Ascending aorta (tissue), 2 donors: ENCODE measurements around the gene SLC9A8. TPM values are rescaled to one million over a fixed set of nuclear protein-coding genes. Genes with fewer than 3 reads are reported as not detected.
A peak's percentile ranks its signal among the peaks of the same experiment; 100 is the strongest.

Experiments
- DNase-seq, 2 donors: peaks; one replicate each; pipeline ENCODE4 v3.0.0-alpha.2; 2019; ENCODE audit warnings: low spot score in 2 of 2
- H3K27ac ChIP-seq, 2 donors: fragments of 200-600 bp; sonication (generic); one replicate each; pipeline ENCODE4 v1.5.1; 2016 to 2017; ENCODE audit warnings: mild to moderate bottlenecking in 1 of 2
- H3K27me3 ChIP-seq: fragments of 200-600 bp; sonication (generic); one replicate; pipeline ENCODE4 v1.5.1; 2017
- H3K36me3 ChIP-seq, 2 donors: fragments of 200-600 bp; sonication (generic); one replicate each; pipeline ENCODE4 v1.5.1; 2016
- H3K4me1 ChIP-seq, 2 donors: fragments of 200-600 bp; sonication (generic); one replicate each; pipeline ENCODE4 v1.5.1; 2016 to 2017; ENCODE audit warnings: mild to moderate bottlenecking in 1 of 2
- H3K4me3 ChIP-seq, 2 donors: fragments of 200-600 bp; sonication (generic); one replicate each; pipeline ENCODE4 v1.5.1; 2016 to 2017; ENCODE audit warnings: mild to moderate bottlenecking in 1 of 2
- H3K9me3 ChIP-seq, 2 donors: fragments of 200-600 bp; sonication (generic); one replicate each; pipeline ENCODE4 v1.5.1; 2016
- intact Hi-C: fragments of 100-400 bp; cut with DNase I; formaldehyde crosslinking; loops from one replicate; pipeline ENCODE4 v1.15.1; 2023
- total RNA-seq: library from RNA; depleted of rRNA; stranded (reverse); fragments of >200 nt; gene quantifications from one replicate; pipeline ENCODE4 v1.1.0, GENCODE V29; 2016
- TF ChIP-seq, protein P1 (sequence below), 3 experiments: fragments of 200-600 bp in 2 of 3; fragments of 450-650 bp in 1 of 3; sonication (generic) in 2 of 3; IDR thresholded peaks; one replicate each; pipeline ENCODE4 v1.5.1; 2016 to 2019; ENCODE audit warnings: antibody characterized with exemption in 3 of 3, mild to moderate bottlenecking in 1 of 3, moderate library complexity in 1 of 3

SLC9A8 gene
- total RNA-seq, 1 donor from 2014 or later: 9.7 TPM

DNA sequence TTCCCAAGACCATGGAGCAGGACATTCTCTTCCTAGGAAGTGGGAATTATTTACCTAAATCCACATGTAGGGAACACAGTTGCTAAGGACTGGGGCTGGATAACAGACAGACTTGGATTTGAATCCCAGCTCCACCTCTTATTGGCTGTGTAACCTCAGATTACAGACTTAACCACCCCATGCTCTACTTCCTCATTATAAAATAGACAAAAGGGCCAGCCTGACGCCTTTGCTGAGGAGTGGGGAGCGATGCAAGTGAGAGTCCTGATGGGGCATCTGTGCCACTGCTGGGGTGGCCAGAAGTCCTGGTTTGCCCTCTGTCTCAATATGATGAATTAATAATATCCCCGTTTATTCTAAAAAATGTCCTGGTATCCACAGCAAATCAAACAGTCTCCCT is 55.9 kb downstream of the SLC9A8 start:
- Histone ChIP-seq H3K4me3 (no peak overlapping the region), H3K4me1 (peaks cover 12 to 35% of the 10 kb centered on the region in 2 donors), H3K27me3 (no peaks in the 10 kb centered on the region), H3K9me3 (no peaks in the 10 kb centered on the region), H3K27ac (peak overlapping the region; percentile 71 to 76), H3K36me3 (peaks cover 7 to 20% of the 10 kb centered on the region in 2 donors)
- TF ChIP-seq, protein P1, sequence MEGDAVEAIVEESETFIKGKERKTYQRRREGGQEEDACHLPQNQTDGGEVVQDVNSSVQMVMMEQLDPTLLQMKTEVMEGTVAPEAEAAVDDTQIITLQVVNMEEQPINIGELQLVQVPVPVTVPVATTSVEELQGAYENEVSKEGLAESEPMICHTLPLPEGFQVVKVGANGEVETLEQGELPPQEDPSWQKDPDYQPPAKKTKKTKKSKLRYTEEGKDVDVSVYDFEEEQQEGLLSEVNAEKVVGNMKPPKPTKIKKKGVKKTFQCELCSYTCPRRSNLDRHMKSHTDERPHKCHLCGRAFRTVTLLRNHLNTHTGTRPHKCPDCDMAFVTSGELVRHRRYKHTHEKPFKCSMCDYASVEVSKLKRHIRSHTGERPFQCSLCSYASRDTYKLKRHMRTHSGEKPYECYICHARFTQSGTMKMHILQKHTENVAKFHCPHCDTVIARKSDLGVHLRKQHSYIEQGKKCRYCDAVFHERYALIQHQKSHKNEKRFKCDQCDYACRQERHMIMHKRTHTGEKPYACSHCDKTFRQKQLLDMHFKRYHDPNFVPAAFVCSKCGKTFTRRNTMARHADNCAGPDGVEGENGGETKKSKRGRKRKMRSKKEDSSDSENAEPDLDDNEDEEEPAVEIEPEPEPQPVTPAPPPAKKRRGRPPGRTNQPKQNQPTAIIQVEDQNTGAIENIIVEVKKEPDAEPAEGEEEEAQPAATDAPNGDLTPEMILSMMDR (IDR thresholded peaks at IDR 0.05): no peak
- DNase-seq: peak in 1 of 2 donors; percentile 58
- intact Hi-C loops: loop anchor here (1.0 to 10.0 kb wide), 2 partner anchors 8 to 166 kb away; no protein-coding TSS in a partner anchor

DNA sequence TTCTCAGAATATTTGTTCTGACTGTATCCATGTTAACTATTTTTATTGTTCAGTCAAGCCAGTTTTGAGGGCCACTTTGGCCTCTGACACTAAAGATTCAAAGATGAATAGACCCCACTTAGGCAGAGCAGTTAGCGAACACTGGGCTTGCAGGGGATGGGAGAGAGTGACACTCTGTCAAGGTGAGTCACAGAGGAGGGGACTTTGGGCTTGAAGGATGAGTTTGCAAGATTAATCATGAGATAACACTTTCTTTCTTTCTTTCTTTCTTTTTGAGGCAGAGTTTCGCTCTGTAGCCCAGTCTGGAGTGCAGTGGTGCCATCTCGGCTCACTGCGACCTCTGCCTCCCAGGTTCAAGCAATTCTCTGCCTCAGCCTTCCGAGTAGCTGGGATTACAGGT is 56.3 kb downstream of the SLC9A8 start:
- no peak overlapping the region for H3K4me3 ChIP-seq
- intact Hi-C loops: loop anchor here (1.0 to 10.0 kb wide), 2 partner anchors 7 to 166 kb away; no protein-coding TSS in a partner anchor
- H3K9me3 ChIP-seq: no peaks in the 10 kb centered on the region
- no peaks in the 10 kb centered on the region for H3K27me3 ChIP-seq
- peaks cover 12 to 35% of the 10 kb centered on the region in 2 donors for H3K4me1 ChIP-seq
- DNase-seq: no peak
- H3K27ac ChIP-seq: peak overlapping the region; percentile 71 to 76
- peaks cover 7 to 15% of the 10 kb centered on the region in 2 donors for H3K36me3 ChIP-seq
- TF ChIP-seq, protein P1 (IDR thresholded peaks at IDR 0.05): no peak

DNA sequence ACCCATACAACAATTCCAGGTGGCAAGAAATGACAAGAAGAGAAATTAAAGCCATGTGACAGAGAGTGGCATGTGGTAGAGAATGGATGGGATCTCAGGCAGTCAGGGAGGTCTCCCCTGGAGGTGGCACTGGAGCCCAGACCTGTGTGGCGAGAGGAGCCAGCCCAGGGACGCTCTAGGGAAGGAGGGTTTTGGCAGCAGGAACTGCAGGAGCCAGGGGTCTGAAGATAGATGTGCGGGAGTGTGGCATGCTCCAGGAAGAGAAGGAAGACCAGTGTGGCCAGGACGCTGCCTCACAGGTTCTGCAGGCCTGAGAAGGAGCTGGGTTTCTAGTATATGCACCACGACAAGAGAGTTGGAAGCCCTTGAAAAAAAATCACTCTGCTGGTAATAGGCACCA is 57.6 kb downstream of the SLC9A8 start:
- intact Hi-C loops: no loop called here
- no peaks in the 10 kb centered on the region for H3K27me3 ChIP-seq
- peaks cover 12 to 38% of the 10 kb centered on the region in 2 donors for H3K4me1 ChIP-seq
- no peaks in the 10 kb centered on the region for H3K9me3 ChIP-seq
- H3K4me3 ChIP-seq: no peak overlapping the region
- peak in 1 of 2 donors; percentile 9 for DNase-seq
- H3K27ac ChIP-seq: no peak overlapping the region
- peaks cover 3 to 5% of the 10 kb centered on the region in 2 donors for H3K36me3 ChIP-seq
- TF ChIP-seq, protein P1 (IDR thresholded peaks at IDR 0.05): no peak

DNA sequence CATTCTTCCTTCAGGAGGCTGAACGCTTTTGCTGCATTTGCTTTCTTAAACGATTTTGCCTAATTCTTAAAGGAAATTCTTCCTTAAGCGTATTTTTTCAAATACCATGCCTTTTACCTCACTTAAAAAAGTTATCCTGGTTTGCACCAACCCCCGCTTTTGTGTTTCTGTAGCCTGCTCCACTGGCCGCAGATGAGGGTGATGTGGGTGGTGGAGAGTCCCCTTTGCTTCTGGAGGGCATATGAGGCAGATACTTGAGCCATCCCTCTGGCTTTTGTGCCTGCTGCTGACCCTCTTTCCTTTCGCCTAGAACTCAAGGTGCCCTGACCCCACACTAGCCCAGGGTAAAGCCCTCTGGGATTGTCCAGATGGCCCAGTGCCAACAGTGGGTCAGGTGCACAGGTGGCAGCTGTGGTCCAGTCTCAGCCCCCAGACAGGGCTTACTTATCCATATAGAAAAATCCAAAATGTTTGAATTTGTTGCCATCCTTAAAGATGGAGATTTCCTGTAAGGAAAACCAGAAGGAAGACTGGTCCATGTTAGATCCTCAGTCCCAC is 58.8 kb downstream of the SLC9A8 start:
- Histone ChIP-seq H3K9me3 (no peaks in the 10 kb centered on the region), H3K27me3 (no peaks in the 10 kb centered on the region), H3K4me3 (no peak overlapping the region), H3K27ac (peak overlapping the region in 1 of 2 donors; percentile 2), H3K4me1 (peaks cover 7 to 44% of the 10 kb centered on the region in 2 donors), H3K36me3 (no peaks in the 10 kb centered on the region)
- intact Hi-C loops: no loop called here
- TF ChIP-seq, protein P1 (IDR thresholded peaks at IDR 0.05): no peak
- DNase-seq: peak in 1 of 2 donors; percentile 53

DNA sequence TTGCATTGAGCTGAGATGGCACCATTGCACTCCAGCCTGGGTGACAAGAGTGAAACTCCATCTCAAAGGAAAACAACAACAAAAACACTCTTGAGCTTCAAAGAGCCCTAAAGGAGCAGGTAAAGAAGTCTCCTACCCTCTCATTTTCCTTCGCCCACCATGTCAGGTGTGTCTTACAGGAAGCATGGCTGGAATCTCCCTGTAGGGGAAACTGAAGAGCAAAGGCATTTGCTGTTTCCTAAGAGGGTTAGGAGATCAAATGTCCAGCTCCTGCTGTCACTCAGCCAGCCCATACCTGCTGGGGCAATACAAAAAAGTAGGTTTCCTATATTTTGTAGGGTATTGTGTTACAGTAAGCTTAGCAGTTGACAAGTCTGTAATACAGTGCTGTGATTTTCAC is 59.4 kb downstream of the SLC9A8 start:
- Histone ChIP-seq H3K4me3 (no peak overlapping the region), H3K27me3 (no peaks in the 10 kb centered on the region), H3K36me3 (no peaks in the 10 kb centered on the region), H3K27ac (peak overlapping the region in 1 of 2 donors; percentile 2), H3K4me1 (peaks cover 13 to 44% of the 10 kb centered on the region in 2 donors), H3K9me3 (no peaks in the 10 kb centered on the region)
- intact Hi-C loops: no loop called here
- TF ChIP-seq, protein P1 (IDR thresholded peaks at IDR 0.05): no peak
- peak in 1 of 2 donors; percentile 18 for DNase-seq
